Psoas muscle (tissue), 8 donors: ENCODE measurements around the gene CASP10. TPM values are rescaled to one million over a fixed set of nuclear protein-coding genes. Genes with fewer than 3 reads are reported as not detected.

Experiments
- ATAC-seq, 4 donors: fragments of 200-7000 bp; cut with Tn5 transposase; one replicate each; pipeline ENCODE4 v1.9.1; 2020; ENCODE audit warnings: moderate library complexity in 3 of 4, mild to moderate bottlenecking in 2 of 4
- DNase-seq, 2 donors: peaks; one replicate each; pipeline ENCODE4 v3.0.0-alpha.2; 2020
- H3K27ac ChIP-seq: fragments of 200-600 bp; one replicate; pipeline ENCODE4 v1.8.0; 2022
- H3K27me3 ChIP-seq, 3 donors: fragments of 200-600 bp in 1 of 3; one replicate each; pipeline versions ENCODE4 v1.6.1 to v1.8.0; 2013 to 2022; ENCODE audit warnings: low read length in 2 of 3, mild to moderate bottlenecking in 2 of 3, moderate library complexity in 1 of 3; ENCODE audit not compliant: insufficient read depth in 3 of 3
- H3K36me3 ChIP-seq, 2 donors: fragments of 200-600 bp in 1 of 2; one replicate each; pipeline versions ENCODE4 v1.6.1 to v1.8.0; 2013 to 2022; ENCODE audit warnings: low read depth in 1 of 2, mild to moderate bottlenecking in 1 of 2, moderate library complexity in 1 of 2; ENCODE audit not compliant: insufficient read depth in 1 of 2
- H3K4me1 ChIP-seq: fragments of 200-600 bp; one replicate; pipeline ENCODE4 v1.8.0; 2022
- H3K4me3 ChIP-seq: fragments of 200-600 bp; one replicate; pipeline ENCODE4 v1.8.0; 2022; ENCODE audit warnings: mild to moderate bottlenecking
- H3K9me3 ChIP-seq: fragments of 200-600 bp; one replicate; pipeline ENCODE4 v1.8.0; 2022
- CTCF ChIP-seq: fragments of 200-600 bp; IDR thresholded peaks from one replicate; pipeline ENCODE4 v1.8.0; 2022; ENCODE audit warnings: antibody characterized with exemption
- WGBS, 3 donors: extraction: QIAGEN DNeasy Blood & Tissue Kit; methylation state at CpG; one replicate each; pipeline versions ENCODE4 v1.1.6 to v1.1.7; 2013; 5-methylcytosine and 5-hydroxymethylcytosine counted together
- intact Hi-C, 2 donors: fragments of 100-400 bp; cut with DNase I; formaldehyde crosslinking; loops; one replicate each; pipeline versions ENCODE4 v1.11.0 to v1.14.2; 2022
- polyA plus RNA-seq, 3 donors: library from polyadenylated mRNA; stranded (reverse); fragments of 200-250 nt; gene quantifications; one replicate each; pipeline ENCODE4 v1.2.3, GENCODE V29; 2013
- total RNA-seq, 4 donors: library from RNA; stranded (reverse); fragmentation: NEBNext Ultra II Directional in 2 of 4; extraction: Animal tissue kit (Norgen Biotek cat#: 25700) in 2 of 4; gene quantifications; one replicate each; pipeline versions ENCODE4 v1.2.1 to v1.2.4, GENCODE V29; 2021 to 2023
- donor health status: healthy with polysubstance abuse.
- donor health status: DM: no; HTN: no; CAD: no; lungs with moderate emphysema.
- donor health status: Bipolar disorder and iron deficiency.
- donor health status: healthy.
- donor health status: DM: yes; HTN: yes; CAD: no.
- donor health status: DM: no; HTN: no; CAD: no.
- donor health status: DM: no; HTN: no; CAD: no.
- donor health status: DM: yes; HTN: yes; CAD: no.

The CASP10 gene
- total and polyA plus RNA-seq, 7 donors, result 0.90 to 3.8 (median 2.3) TPM

- Histone ChIP-seq H3K4me1 (no peaks in the 10 kb centered on the region), H3K27ac (no peak overlapping the region), H3K36me3 (no peaks in the 10 kb centered on the region), H3K4me3 (no peak overlapping the region), H3K27me3 (no peaks in the 10 kb centered on the region), H3K9me3 (peaks cover 8% of the 10 kb centered on the region)
- ATAC-seq (no peak), DNase-seq (no peak)
- intact Hi-C loops, result no loop called here
- no peak for TF ChIP-seq CTCF
These were observed 59.8 kb downstream of the CASP10 start for GRCh38 chr2:201242571-201243277.

- H3K4me1 ChIP-seq, result no peaks in the 10 kb centered on the region
- intact Hi-C loops, result no loop called here
- no peak for ATAC-seq
- TF ChIP-seq CTCF, result no peak
- H3K4me3 ChIP-seq, result no peak overlapping the region
- 88 to 90% (median 88%) methylated on average over 5 of the region's 5 CpGs for WGBS, 3 donors
- no peaks in the 10 kb centered on the region for H3K36me3 ChIP-seq
- H3K27me3 ChIP-seq, result no peaks in the 10 kb centered on the region
- no peak overlapping the region for H3K27ac ChIP-seq
- no peak for DNase-seq
- H3K9me3 ChIP-seq, result peaks cover 8% of the 10 kb centered on the region
These were observed 61.9 kb downstream of the CASP10 start for GRCh38 chr2:201244829-201245228.

GRCh38 chr2:201246280-201246679 lies 63.3 kb downstream of the CASP10 start:
- H3K36me3 ChIP-seq, result no peaks in the 10 kb centered on the region
- no peak overlapping the region for H3K4me3 ChIP-seq
- H3K4me1 ChIP-seq, result no peaks in the 10 kb centered on the region
- DNase-seq (no peak), ATAC-seq (no peak)
- H3K27me3 ChIP-seq, result no peaks in the 10 kb centered on the region
- intact Hi-C loops, result no loop called here
- H3K9me3 ChIP-seq, result peaks cover 8% of the 10 kb centered on the region
- no peak overlapping the region for H3K27ac ChIP-seq
- TF ChIP-seq CTCF, result no peak
- WGBS, 3 donors, result 63 to 77% (median 65%) methylated on average over 4 of the region's 4 CpGs

- Histone ChIP-seq H3K27ac (no peak overlapping the region), H3K4me3 (no peak overlapping the region), H3K9me3 (no peaks in the 10 kb centered on the region), H3K4me1 (no peaks in the 10 kb centered on the region), H3K27me3 (no peaks in the 10 kb centered on the region), H3K36me3 (no peaks in the 10 kb centered on the region)
- no peak for ATAC-seq
- DNase-seq, result no peak
- no peak for TF ChIP-seq CTCF
- 91 to 93% (median 92%) methylated on average over 6 of the region's 6 CpGs for WGBS, 3 donors
- intact Hi-C loops, result no loop called here
These were observed 65.4 kb downstream of the CASP10 start for GRCh38 chr2:201248288-201248844.

GRCh38 chr2:201249889-201250288 lies 66.9 kb downstream of the CASP10 start:
- Histone ChIP-seq H3K4me3 (no peak overlapping the region), H3K9me3 (no peaks in the 10 kb centered on the region), H3K36me3 (no peaks in the 10 kb centered on the region), H3K27ac (no peak overlapping the region), H3K27me3 (no peaks in the 10 kb centered on the region), H3K4me1 (no peaks in the 10 kb centered on the region)
- ATAC-seq (no peak), DNase-seq (no peak)
- WGBS, 3 donors, result 83 to 90% (median 87%) methylated on average over 2 of the region's 2 CpGs
- TF ChIP-seq CTCF, result no peak
- intact Hi-C loops, result no loop called here
